H1 (cell line): ENCODE data around the gene ENTPD8.

Experiments
- ATF3 ChIP-seq: IDR thresholded peaks from 2 replicates; pipeline ENCODE4 v1.6.1; 2011; ENCODE audit warnings: low read depth, mild to moderate bottlenecking, low read length; ENCODE audit not compliant: insufficient read depth
- CTCF ChIP-seq, 3 experiments: IDR thresholded peaks; 1 replicate in 2 of 3; 2 replicates in 1 of 3; pipeline versions ENCODE4 v1.5.1 to v1.6.1; 2011; ENCODE audit warnings: low read length in 3 of 3, mild to moderate bottlenecking in 3 of 3, inconsistent platforms in 2 of 3, low read depth in 1 of 3, moderate library complexity in 1 of 3; ENCODE audit not compliant: insufficient read depth in 1 of 3; ENCODE audit errors: control extremely low read depth in 1 of 3
- EZH2 ChIP-seq: fragments of 200-600 bp; sonication (generic); IDR thresholded peaks from 2 replicates; pipeline ENCODE4 v1.7.1; 2012; ENCODE audit warnings: low read depth, mild to moderate bottlenecking, moderate library complexity, low read length, inconsistent platforms; ENCODE audit not compliant: severe bottlenecking
- FOSL1 ChIP-seq: IDR thresholded peaks from 2 replicates; pipeline ENCODE4 v1.6.1; 2011; ENCODE audit warnings: mild to moderate bottlenecking, low read depth, low read length, moderate library complexity; ENCODE audit not compliant: insufficient read depth
- GABPA ChIP-seq: IDR thresholded peaks from 2 replicates; pipeline ENCODE4 v1.6.1; 2011; ENCODE audit warnings: mild to moderate bottlenecking, low read length, moderate library complexity, borderline replicate concordance; ENCODE audit not compliant: insufficient read depth
- GTF2F1 ChIP-seq: IDR thresholded peaks from 2 replicates; pipeline ENCODE4 v1.6.1; 2012; ENCODE audit warnings: low read depth, low read length, improper control_type of control experiment, borderline replicate concordance
- RAD21 ChIP-seq, 2 experiments: IDR thresholded peaks in 1 of 2; conservative IDR thresholded peaks in 1 of 2; 2 replicates each; pipeline ENCODE4 v1.6.1; 2011; ENCODE audit warnings: low read depth in 2 of 2, low read length in 2 of 2, improper control_type of control experiment in 1 of 2, inconsistent platforms in 1 of 2, mild to moderate bottlenecking in 1 of 2, moderate library complexity in 1 of 2
- SIN3A ChIP-seq, 2 experiments: IDR thresholded peaks in 1 of 2; conservative IDR thresholded peaks in 1 of 2; 2 replicates each; pipeline ENCODE4 v1.6.1; 2011 to 2012; ENCODE audit warnings: low read length in 2 of 2, improper control_type of control experiment in 1 of 2, low read depth in 1 of 2, mild to moderate bottlenecking in 1 of 2
- SIRT6 ChIP-seq: IDR thresholded peaks from one replicate; pipeline ENCODE4 v1.7.1; 2012; ENCODE audit warnings: low read length, inconsistent platforms
- SP2 ChIP-seq: IDR thresholded peaks from 2 replicates; pipeline ENCODE4 v1.6.1; 2012; ENCODE audit warnings: mild to moderate bottlenecking, low read length, inconsistent platforms
- SRF ChIP-seq: IDR thresholded peaks from 2 replicates; pipeline ENCODE4 v1.6.1; 2011; ENCODE audit warnings: mild to moderate bottlenecking, low read depth, low read length, moderate library complexity
- TAF7 ChIP-seq: optimal IDR thresholded peaks from 2 replicates; pipeline ENCODE3; 2011; ENCODE audit warnings: low read depth, mild to moderate bottlenecking, inconsistent platforms, low read length, moderate library complexity, borderline replicate concordance
- ZNF274 ChIP-seq: IDR thresholded peaks from 2 replicates; pipeline ENCODE4 v1.7.0; 2012; ENCODE audit warnings: low read length, borderline replicate concordance; ENCODE audit errors: extremely low read depth
- TF ChIP-seq, protein P1 (sequence below): IDR thresholded peaks from 2 replicates; pipeline ENCODE4 v1.6.1; 2012; ENCODE audit warnings: inconsistent platforms

- TF ChIP-seq SP2 (no peak), CTCF (IDR thresholded peaks at IDR 0.05; ENCODE audit: control extremely low read depth in 1 of 3, insufficient read depth in 1 of 3, low read depth in 1 of 3, low read length in 3 of 3) (no peak), EZH2 (no peak), GTF2F1 (no peak), ZNF274 (no peak), FOSL1 (no peak), GABPA (no peak), RAD21 (IDR thresholded peaks at IDR 0.05 in 1 of 2, conservative IDR thresholded peaks at IDR 0.05 in 1 of 2; ENCODE audit: low read depth in 2 of 2, low read length in 2 of 2) (no peak), SIRT6 (no peak), SIN3A (conservative IDR thresholded peaks at IDR 0.05 in 1 of 2, IDR thresholded peaks at IDR 0.05 in 1 of 2; ENCODE audit: low read depth in 1 of 2, low read length in 2 of 2) (no peak), TAF7 (no peak), SRF (no peak), ATF3 (no peak)
- TF ChIP-seq, protein P1, sequence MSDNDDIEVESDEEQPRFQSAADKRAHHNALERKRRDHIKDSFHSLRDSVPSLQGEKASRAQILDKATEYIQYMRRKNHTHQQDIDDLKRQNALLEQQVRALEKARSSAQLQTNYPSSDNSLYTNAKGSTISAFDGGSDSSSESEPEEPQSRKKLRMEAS = no peak
Measured at GRCh38 chr9:137388589-137389427, 52.3 kb downstream of the ENTPD8 start.
